HEK293T (cell line): ENCODE measurements around the gene CD101.

Experiments
- CTCF ChIA-PET: fragments of 350-600 bp; formaldehyde crosslinking; extraction: SDS; loops from one replicate; lab custom pipeline; 2021; ENCODE audit warnings: antibody characterized with exemption, inconsistent platforms; lab: Yijun Ruan, JAX
- POLR2A ChIA-PET: fragments of 350-600 bp; formaldehyde crosslinking; extraction: SDS; loops from one replicate; lab custom pipeline; 2020; ENCODE audit warnings: antibody characterized with exemption, inconsistent platforms; lab: Yijun Ruan, JAX
- DNase-seq: peaks from one replicate; pipeline ENCODE4 v3.0.0; 2012; ENCODE audit warnings: mixed read lengths; ENCODE audit errors: extremely low spot score
- ARNT ChIP-seq: fragments of 450-650 bp; IDR thresholded peaks from 2 replicates; pipeline ENCODE4 v1.6.1; 2017; ENCODE audit warnings: mild to moderate bottlenecking
- BHLHE40 ChIP-seq: fragments of 450-650 bp; IDR thresholded peaks from 2 replicates; pipeline ENCODE4 v1.6.1; 2016; ENCODE audit warnings: mild to moderate bottlenecking, moderate library complexity, borderline replicate concordance
- CTBP1 ChIP-seq: fragments of 450-650 bp; IDR thresholded peaks from 2 replicates; pipeline ENCODE4 v1.6.1; 2016; ENCODE audit warnings: borderline replicate concordance
- ELF4 ChIP-seq: fragments of 450-650 bp; IDR thresholded peaks from 2 replicates; pipeline ENCODE4 v1.6.1; 2017; ENCODE audit warnings: antibody characterized with exemption
- FOXA1 ChIP-seq: fragments of 450-650 bp; IDR thresholded peaks from 2 replicates; pipeline ENCODE4 v1.6.1; 2016; ENCODE audit warnings: mild to moderate bottlenecking
- FOXK2 ChIP-seq: fragments of 450-650 bp; IDR thresholded peaks from 2 replicates; pipeline ENCODE4 v1.6.1; 2016; ENCODE audit warnings: mild to moderate bottlenecking
- FOXM1 ChIP-seq: fragments of 450-650 bp; IDR thresholded peaks from 2 replicates; pipeline ENCODE4 v1.6.1; 2017; ENCODE audit warnings: mild to moderate bottlenecking, borderline replicate concordance
- HDGF ChIP-seq: fragments of 450-650 bp; IDR thresholded peaks from 2 replicates; pipeline ENCODE4 v1.6.1; 2017; ENCODE audit warnings: antibody characterized with exemption, borderline replicate concordance
- L3MBTL2 ChIP-seq: fragments of 450-650 bp; conservative IDR thresholded peaks from 2 replicates; pipeline ENCODE4 v1.6.1; 2016; ENCODE audit warnings: mild to moderate bottlenecking
- LEF1 ChIP-seq: fragments of 450-650 bp; IDR thresholded peaks from 2 replicates; pipeline ENCODE4 v1.6.1; 2017; ENCODE audit warnings: mild to moderate bottlenecking, borderline replicate concordance
- NFRKB ChIP-seq: fragments of 450-650 bp; IDR thresholded peaks from 2 replicates; pipeline ENCODE4 v1.6.1; 2016; ENCODE audit warnings: mild to moderate bottlenecking, moderate library complexity
- SP1 ChIP-seq: fragments of 450-650 bp; IDR thresholded peaks from 2 replicates; pipeline ENCODE4 v1.6.1; 2017
- SUZ12 ChIP-seq: fragments of 450-650 bp; IDR thresholded peaks from 2 replicates; pipeline ENCODE4 v1.6.1; 2016; ENCODE audit warnings: mild to moderate bottlenecking
- TARDBP ChIP-seq: fragments of 450-650 bp; IDR thresholded peaks from 2 replicates; pipeline ENCODE4 v1.6.1; 2016
- ZNF384 ChIP-seq: fragments of 450-650 bp; IDR thresholded peaks from 2 replicates; pipeline ENCODE4 v1.6.1; 2016
- TF ChIP-seq, protein P1 (sequence below): fragments of 450-650 bp; IDR thresholded peaks from 2 replicates; pipeline ENCODE4 v1.6.1; 2016

Gene CD101

GRCh38 chr1:116989835-116990234 is 11.7 kb upstream of the CD101 start:
- ChIA-PET POLR2A (no interaction called here), CTCF (no interaction called here)
- TF ChIP-seq, protein P1, sequence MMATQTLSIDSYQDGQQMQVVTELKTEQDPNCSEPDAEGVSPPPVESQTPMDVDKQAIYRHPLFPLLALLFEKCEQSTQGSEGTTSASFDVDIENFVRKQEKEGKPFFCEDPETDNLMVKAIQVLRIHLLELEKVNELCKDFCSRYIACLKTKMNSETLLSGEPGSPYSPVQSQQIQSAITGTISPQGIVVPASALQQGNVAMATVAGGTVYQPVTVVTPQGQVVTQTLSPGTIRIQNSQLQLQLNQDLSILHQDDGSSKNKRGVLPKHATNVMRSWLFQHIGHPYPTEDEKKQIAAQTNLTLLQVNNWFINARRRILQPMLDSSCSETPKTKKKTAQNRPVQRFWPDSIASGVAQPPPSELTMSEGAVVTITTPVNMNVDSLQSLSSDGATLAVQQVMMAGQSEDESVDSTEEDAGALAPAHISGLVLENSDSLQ = no peak
- TF ChIP-seq L3MBTL2 = no peak
- TF ChIP-seq BHLHE40 = no peak
- no peak for TF ChIP-seq SUZ12
- TF ChIP-seq NFRKB = no peak
- no peak for TF ChIP-seq CTBP1
- TF ChIP-seq SP1 = no peak
- no peak for TF ChIP-seq LEF1
- TF ChIP-seq FOXM1 = no peak
- no peak for TF ChIP-seq ARNT
- no peak for TF ChIP-seq FOXA1
- no peak for TF ChIP-seq FOXK2
- no peak for TF ChIP-seq ZNF384
- no peak for TF ChIP-seq ELF4
- no peak for TF ChIP-seq TARDBP
- no peak for TF ChIP-seq HDGF
- DNase-seq = no peak

GRCh38 chr1:116990612-116991151 is 10.9 kb upstream of the CD101 start:
- TF ChIP-seq ARNT (no peak), ZNF384 (no peak), BHLHE40 (no peak), NFRKB (no peak), CTBP1 (no peak), FOXA1 (no peak), FOXM1 (no peak), HDGF (no peak), FOXK2 (no peak), TARDBP (no peak), ELF4 (no peak)
- TF ChIP-seq, protein P1 = no peak
- no peak for DNase-seq
- CTCF ChIA-PET = no interaction called here
- POLR2A ChIA-PET = no interaction called here

GRCh38 chr1:116991171-116991845 is 10.3 kb upstream of the CD101 start:
- DNase-seq = no peak
- TF ChIP-seq NFRKB (no peak), SUZ12 (no peak), HDGF (no peak), ARNT (no peak), LEF1 (no peak), SP1 (no peak), FOXA1 (no peak), L3MBTL2 (no peak), FOXM1 (no peak), TARDBP (no peak), CTBP1 (no peak)
- ChIA-PET CTCF (no interaction called here), POLR2A (no interaction called here)

DNA sequence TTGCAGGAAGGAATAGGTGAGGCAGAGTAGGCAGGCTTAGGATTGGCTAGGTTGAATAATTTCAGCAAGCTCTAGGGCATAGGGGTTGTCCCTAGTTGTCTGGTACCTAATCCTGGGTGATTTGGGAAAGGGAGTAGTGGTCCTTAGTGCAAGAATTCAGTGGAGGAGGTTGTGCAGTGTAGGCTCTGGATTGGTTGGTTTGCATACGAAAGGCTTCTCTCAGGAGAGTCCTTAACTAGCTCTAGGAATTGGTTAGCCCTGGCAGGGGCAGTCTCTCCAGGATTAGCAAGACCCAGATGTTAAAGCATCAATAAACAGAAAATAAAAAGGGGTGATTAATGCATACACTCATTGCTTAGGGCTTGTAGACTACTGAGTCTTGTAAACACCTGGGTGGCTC is 9.6 kb upstream of the CD101 start:
- TF ChIP-seq FOXK2 (no peak), L3MBTL2 (no peak), HDGF (no peak), CTBP1 (no peak), SUZ12 (no peak), ZNF384 (no peak), LEF1 (no peak), FOXM1 (no peak), ELF4 (no peak), SP1 (no peak), ARNT (no peak), FOXA1 (no peak), TARDBP (no peak), NFRKB (no peak), BHLHE40 (no peak)
- TF ChIP-seq, protein P1 = no peak
- POLR2A ChIA-PET = no interaction called here
- no peak for DNase-seq
- CTCF ChIA-PET = no interaction called here

- no peak for TF ChIP-seq ARNT
- no peak for TF ChIP-seq LEF1
- no peak for TF ChIP-seq SUZ12
- no peak for TF ChIP-seq FOXA1
- TF ChIP-seq CTBP1 = no peak
- no peak for TF ChIP-seq FOXM1
- no peak for TF ChIP-seq TARDBP
- TF ChIP-seq BHLHE40 = no peak
- TF ChIP-seq ELF4 = no peak
- no peak for TF ChIP-seq ZNF384
- TF ChIP-seq NFRKB = no peak
These were observed 8.3 kb upstream of the CD101 start for GRCh38 chr1:116993286-116993685.

GRCh38 chr1:116994411-116994810 is 7.1 kb upstream of the CD101 start:
- ChIA-PET CTCF (no interaction called here), POLR2A (no interaction called here)
- TF ChIP-seq LEF1 (no peak), ELF4 (no peak), BHLHE40 (no peak), NFRKB (no peak), HDGF (no peak), L3MBTL2 (no peak), ZNF384 (no peak), CTBP1 (no peak), SUZ12 (no peak), ARNT (no peak), SP1 (no peak), TARDBP (no peak), FOXA1 (no peak)
- TF ChIP-seq, protein P1 = no peak
- DNase-seq = no peak

More at GRCh38 chr1:116993286-116993685, 8.3 kb upstream of the CD101 start:
- POLR2A ChIA-PET = no interaction called here
- CTCF ChIA-PET = no interaction called here
- DNase-seq = no peak
